Measurements from ENCODE around the gene CD22. TPM values are rescaled to one million over a fixed set of nuclear protein-coding genes. Genes with fewer than 3 reads are reported as not detected.

Gene CD22
- total and polyA plus RNA-seq, 2 of the 8 experiments (the other 6 are each of a cell fraction or from before 2014, with no cell fraction given) = 0.06 to 0.60 TPM

- TF ChIP-seq SP2 (IDR thresholded peaks at IDR 0.05; ENCODE audit: low read length) (no peak), ATF3 (IDR thresholded peaks at IDR 0.05; ENCODE audit: insufficient read depth, low read depth, low read length) (no peak), BRCA1 (IDR thresholded peaks at IDR 0.05; ENCODE audit: low read depth, low read length) (no peak), SUZ12 (IDR thresholded peaks at IDR 0.05; ENCODE audit: low read length) (no peak), E2F6 (IDR thresholded peaks at IDR 0.05) (no peak), ASH2L (IDR thresholded peaks at IDR 0.05; ENCODE audit: low read length) (no peak), SP1 (IDR thresholded peaks at IDR 0.05; ENCODE audit: low read depth, low read length) (no peak)
These were observed 39.4 kb downstream of the CD22 start (continued) for GRCh38 chr19:35368378-35368777.

Measured in H1 (cell line).